NCI-H1436 (cell line): ENCODE results near the gene FBLN2.

Experiments
- DNase-seq: peaks from one replicate; lab custom pipeline; 2025; lab: John Stamatoyannopoulos, UW

The FBLN2 gene

GRCh38 chr3:13665582-13666226 lies 116.8 kb downstream of the FBLN2 start:
- no peak for DNase-seq

GRCh38 chr3:13666227-13666619 lies 117.3 kb downstream of the FBLN2 start:
- DNase-seq: no peak

- DNase-seq: no peak
These were observed 118.1 kb downstream of the FBLN2 start for GRCh38 chr3:13666781-13667709.

GRCh38 chr3:13668136-13668535 lies 119.2 kb downstream of the FBLN2 start:
- no peak for DNase-seq

- DNase-seq: no peak
These were observed 120.5 kb downstream of the FBLN2 start for GRCh38 chr3:13669457-13669856.

- DNase-seq: no peak
These were observed 121.4 kb downstream of the FBLN2 start for GRCh38 chr3:13670292-13670691.

- DNase-seq: no peak
These were observed 122.7 kb downstream of the FBLN2 start for GRCh38 chr3:13671482-13672233.

- no peak for DNase-seq
These were observed 124.3 kb downstream of the FBLN2 start for GRCh38 chr3:13673207-13673606.

GRCh38 chr3:13674538-13675185 lies 125.7 kb downstream of the FBLN2 start:
- no peak for DNase-seq

GRCh38 chr3:13676356-13677017 lies 127.6 kb downstream of the FBLN2 start:
- no peak for DNase-seq

- DNase-seq: no peak
These were observed 128.3 kb downstream of the FBLN2 start for GRCh38 chr3:13677272-13677671.

- DNase-seq: no peak
These were observed 133.0 kb downstream of the FBLN2 start for GRCh38 chr3:13681931-13682330.

- no peak for DNase-seq
These were observed 133.5 kb downstream of the FBLN2 start for GRCh38 chr3:13682331-13683013.

- DNase-seq: no peak
These were observed 134.4 kb downstream of the FBLN2 start for GRCh38 chr3:13683288-13683687.

GRCh38 chr3:13683772-13684171 lies 134.8 kb downstream of the FBLN2 start:
- DNase-seq: no peak

- DNase-seq: no peak
These were observed 135.4 kb downstream of the FBLN2 start for GRCh38 chr3:13684350-13684749.

GRCh38 chr3:13684854-13685253 lies 135.9 kb downstream of the FBLN2 start:
- no peak for DNase-seq

GRCh38 chr3:13685721-13686120 lies 136.8 kb downstream of the FBLN2 start:
- no peak for DNase-seq

GRCh38 chr3:13686367-13687160 lies 137.6 kb downstream of the FBLN2 start:
- DNase-seq: no peak

GRCh38 chr3:13687517-13687943 lies 138.6 kb downstream of the FBLN2 start:
- peak; percentile 7 for DNase-seq
